HG03571 (cell line): ENCODE data around the gene TACC2.

Experiments used
- ATAC-seq: cut with Tn5 transposase; IDR thresholded peaks from one replicate; pipeline ENCODE4 v1.9.1; 2021; ENCODE audit not compliant: unreplicated experiment

Gene TACC2

DNA sequence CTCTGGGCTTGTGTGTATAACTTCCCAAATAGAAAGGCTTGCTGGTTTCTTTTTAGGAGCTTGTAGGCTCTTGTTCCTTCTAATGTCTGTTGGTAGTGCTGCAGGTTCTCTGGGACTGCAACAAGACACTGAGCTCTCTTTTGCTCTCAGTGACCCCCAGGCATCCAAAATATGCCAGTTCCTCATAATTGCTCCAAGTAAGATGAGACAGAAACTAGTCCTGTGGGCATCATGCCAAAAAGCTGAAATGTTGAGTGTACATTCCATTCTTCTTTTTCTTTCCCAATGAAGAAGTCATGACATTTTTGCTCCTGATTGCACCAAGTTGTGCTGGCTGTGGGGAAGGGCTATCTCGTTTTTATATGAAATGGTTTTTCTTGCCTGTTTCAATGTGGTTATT lies 275.0 kb downstream of the TACC2 start:
- no peak for ATAC-seq

DNA sequence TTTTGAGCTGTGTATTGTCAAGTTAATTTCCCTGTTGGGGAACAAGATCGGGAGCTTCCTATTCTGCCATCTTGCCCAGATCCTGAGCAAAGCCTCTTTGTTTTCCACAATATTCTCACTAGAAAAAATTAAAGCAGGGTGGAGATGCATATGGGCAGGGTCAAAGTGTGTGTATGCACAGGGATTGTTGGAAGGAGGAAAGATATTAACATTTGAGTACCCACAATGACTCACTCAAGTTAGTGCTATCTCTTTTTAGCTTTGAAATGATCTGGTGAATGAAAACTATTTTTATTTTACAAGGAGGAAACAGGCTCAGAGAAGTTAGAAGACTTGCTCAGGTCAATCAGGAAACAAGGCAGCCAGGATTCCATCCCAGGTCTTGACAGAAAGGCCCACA lies 275.5 kb downstream of the TACC2 start:
- ATAC-seq, result no peak

DNA sequence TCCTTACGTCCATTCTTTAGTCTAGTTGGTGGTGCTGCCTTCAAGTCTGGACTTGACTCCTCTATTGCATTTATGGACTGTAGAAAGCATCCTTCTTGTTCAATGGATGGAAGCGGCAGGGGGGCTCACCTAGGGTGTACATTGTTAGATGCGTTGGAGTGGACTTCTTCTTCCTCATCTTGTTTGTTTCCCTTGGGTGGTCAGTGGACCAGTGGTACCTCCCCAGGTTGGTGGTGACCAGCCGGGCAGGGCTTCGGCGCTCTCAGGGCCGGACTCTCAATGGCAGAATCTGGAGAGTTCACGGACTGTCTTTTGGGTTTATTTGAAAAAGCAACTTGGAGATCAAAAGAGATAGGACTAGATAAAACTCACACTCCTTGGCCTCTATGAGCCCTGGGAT lies 276.0 kb downstream of the TACC2 start:
- ATAC-seq, result no peak

DNA sequence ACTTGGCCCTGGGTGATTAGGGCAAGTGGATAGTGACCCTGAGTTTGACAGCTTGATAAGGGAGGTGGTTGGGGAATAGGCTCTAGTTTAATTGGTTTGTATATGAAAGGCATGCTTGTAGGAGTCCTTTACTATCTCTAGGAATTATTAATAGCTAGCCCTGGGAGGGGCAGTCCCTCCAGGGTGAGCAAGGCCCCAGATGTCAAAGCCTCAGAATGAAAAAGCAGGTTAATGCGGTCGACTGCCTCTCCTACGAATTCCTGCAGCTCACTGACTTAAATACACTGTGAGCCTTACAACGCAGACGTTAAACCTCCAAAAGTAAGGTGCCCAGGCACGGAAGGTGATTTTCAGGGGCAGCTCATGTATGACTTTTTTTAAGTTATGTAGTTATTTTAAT lies 276.9 kb downstream of the TACC2 start:
- no peak for ATAC-seq

DNA sequence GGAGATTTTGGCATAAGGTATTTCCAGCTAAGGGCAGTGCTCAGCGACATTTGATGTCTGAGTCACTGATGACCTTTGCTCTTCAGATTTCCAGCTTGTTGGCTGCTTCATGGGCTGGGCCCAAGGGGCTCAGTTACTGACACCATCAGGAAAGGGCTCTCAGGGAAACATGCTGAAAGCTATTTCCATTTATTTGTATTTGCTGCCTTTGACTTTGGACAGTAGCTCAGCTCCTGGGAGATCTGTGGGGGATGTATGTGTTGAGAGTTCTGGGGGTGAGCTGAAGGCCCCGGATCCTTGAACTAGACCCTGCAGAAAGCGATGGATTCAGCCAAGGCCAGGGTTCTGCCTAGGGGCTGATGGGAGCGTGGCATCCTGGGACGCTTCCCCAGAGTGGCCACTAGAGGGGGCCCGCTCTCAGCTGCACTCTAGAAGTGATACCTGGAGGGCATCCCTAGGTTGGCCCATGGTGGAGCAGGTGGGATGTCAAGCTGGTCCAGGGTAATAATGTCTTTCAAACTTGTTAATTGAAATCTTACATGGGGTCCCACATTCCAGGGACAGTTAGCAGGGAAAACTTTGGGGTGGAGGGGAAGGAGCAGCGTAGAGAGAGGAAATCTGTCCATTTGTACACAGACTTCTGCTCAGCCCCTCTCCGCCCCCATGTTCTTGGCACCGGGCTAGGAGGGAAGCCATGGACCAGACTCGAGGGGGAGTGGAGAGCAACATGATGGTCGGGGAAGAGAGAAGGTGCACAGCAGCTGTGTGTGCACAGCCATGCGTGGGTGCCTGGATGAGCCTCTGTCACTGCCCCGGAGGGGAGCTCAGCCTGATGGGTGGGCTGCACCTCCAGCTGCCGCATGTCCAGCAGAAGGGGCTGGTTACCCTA lies 279.1 kb downstream of the TACC2 start:
- ATAC-seq, result peak; percentile 81

DNA sequence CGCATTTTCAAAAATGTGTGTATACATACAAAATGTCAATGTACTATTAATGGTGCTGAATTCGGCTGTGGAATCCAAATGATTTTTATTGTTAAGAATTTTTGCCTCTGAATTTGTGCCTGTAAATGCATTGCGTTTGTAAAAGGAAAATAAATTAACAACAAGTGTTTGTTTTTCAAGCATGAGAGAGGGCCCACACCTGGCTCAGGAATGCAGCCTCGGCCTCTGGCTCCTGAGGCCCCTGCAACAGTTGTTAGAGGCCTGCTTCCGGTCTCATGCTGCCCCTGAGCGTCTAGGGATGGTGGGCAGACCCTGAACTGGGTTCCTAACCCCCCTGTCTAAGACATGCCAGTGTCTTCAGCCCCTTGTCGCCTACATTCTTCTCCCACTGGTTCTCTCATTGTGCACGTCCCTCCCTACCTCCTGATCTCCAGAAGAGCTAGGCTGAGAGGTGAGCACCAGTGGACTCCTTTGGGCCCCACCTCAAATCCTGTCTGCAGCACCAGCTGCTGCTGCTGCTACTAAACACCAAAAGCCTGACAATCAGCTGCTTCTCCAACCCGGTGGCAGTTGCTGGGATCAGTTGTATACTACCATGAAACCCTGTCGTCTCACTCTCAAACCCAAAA lies 280.2 kb downstream of the TACC2 start:
- ATAC-seq, result no peak

DNA sequence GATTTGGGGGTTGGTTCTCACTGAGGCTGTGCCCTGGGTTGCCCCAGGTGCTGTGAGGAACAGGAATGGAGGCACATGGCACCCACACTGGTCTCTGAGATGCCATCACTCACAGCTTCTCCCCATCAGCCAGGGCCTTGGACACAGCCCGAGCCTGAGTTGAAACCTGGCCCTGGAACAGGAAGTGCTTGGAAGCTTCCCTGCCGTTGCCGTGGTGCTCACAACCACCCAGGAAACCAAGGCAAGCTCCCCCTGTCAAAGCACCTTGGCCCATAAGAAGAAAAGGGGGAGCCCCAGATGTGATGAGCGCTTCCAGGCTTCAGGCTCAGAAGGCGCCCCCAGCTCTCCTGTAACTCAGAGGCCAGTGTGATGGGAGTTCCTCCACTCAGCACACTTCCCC lies 282.1 kb downstream of the TACC2 start, which contains the start of gene BTBD16:
BTBD16 (plus strand) TSS at position 221 of the 400 bp plus-strand sequence. CDS start 3,786 bp downstream, outside the sequence.
- ATAC-seq, result no peak

DNA sequence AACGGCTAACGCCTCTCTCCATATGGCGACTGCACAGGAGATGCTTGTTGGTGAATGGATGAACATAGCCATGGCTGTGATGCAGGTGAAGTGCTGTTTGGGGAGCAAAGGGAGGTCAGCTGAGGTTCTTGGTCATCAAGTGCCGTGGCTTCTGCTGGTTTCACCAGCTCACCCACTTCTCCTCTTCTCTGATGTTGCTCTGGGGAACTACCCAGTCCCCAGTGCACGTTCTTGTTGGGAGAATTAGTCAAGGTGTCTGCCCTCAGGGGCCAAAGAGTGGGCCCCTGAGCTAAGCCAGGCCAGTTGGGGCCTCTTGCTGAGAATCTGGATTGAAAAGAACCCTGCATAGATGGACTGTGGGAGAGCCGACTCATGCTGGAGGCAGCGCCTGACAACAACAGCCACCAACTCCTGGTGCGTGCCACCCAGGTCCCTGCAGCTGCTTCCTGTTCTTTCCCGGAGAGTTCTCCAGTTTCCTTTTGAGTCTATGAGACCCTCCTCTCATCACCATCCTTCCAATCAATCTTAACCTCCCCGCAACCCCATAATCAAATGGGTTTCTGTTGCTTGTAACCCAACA lies 285.1 kb downstream of the TACC2 start:
- ATAC-seq, result no peak

DNA sequence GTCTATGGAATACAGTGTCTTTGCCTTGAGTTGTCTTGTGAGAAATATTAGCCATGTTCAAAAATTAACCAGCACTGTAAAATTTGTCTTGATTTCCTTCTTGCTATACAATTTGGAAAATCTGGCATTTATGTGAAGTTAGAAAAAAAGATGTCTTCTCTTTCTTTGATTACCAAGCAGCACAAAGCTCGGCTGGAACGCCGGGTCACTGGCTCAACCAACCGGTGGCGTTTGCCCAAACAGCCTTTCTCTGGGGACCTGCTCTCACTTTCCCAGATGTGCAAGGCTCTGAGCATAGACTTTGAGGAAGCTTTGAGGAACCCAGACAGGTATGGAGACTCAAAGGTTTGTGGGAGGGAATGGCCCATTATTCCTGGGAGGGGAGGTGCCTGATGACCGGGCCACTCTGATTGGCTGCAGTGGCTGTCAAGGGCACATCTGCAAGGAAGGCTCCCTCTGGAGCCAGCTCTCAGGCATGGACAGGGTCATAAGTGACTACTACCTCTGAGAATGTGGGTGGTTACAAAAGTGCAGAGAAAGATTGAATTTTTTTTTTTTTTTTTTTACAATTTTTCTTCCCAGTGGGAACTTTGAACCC lies 287.7 kb downstream of the TACC2 start:
- ATAC-seq, result no peak

DNA sequence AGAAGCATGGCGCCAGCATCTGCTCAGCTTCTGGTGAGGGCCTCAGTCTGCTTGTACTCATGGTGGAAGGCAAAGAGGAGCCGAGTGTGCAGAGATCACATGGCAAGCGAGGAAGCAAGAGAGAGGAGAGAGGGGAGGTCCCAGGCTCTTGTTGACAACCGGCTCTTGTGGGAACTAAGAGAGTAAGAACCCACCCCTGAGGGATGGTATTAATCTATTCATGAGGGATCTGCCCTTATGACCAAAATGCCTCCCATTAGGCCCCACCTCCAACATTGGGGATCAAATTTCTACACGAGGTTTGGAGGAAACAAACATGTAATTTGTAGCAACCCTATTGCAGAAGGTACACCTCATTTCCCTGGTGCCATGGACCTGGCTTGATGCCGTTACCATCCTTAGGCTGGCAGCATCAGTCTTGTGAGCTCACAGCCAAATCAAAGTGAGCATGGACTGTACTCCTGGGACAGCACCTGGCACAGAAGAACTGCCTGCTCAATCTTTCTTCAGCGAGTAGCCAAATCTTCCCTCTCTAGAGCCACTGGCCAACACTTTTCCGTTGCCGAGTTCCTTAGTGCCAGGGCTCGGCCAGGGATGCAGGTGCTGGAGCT lies 288.7 kb downstream of the TACC2 start:
- ATAC-seq, result no peak

DNA sequence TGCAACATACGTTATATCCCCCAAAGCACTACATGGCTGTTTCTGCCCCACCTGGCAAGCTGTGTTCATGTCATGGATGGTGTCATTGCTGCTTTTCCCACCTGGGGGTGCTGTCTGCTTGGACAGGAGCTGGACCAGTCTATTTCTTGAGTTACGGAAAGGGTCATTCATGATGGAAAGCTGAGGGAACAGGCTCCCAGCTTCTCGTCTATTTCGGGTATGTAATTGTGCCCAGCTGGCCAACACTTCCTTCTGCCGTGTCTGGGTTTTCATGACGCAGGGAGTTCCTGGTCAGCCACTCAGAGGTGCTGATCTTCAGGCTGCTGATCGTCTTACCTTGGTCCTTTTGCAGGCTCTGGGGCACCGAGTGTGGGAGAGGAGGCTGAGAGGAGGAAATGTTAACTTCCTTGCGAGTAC lies 290.8 kb downstream of the TACC2 start:
- no peak for ATAC-seq

DNA sequence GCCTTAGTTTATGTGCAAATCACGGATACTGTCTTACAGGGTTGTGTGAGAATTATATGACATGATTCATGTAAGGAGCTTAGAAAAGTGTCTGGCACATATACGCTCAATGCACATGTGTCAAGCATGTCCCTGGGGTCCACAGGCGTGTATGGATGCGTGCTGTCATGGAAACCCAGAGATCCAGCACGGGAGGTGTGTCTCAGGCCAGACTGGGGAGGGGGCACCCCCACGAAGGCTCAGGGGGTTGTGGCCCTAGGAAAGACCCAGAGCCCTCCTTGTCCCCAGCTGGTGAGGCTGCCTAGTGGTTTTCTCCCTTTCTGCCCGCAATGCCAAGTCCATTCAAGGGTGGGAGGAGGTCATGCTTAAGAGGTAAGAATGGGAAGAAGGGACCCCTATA lies 291.2 kb downstream of the TACC2 start:
- ATAC-seq, result no peak

DNA sequence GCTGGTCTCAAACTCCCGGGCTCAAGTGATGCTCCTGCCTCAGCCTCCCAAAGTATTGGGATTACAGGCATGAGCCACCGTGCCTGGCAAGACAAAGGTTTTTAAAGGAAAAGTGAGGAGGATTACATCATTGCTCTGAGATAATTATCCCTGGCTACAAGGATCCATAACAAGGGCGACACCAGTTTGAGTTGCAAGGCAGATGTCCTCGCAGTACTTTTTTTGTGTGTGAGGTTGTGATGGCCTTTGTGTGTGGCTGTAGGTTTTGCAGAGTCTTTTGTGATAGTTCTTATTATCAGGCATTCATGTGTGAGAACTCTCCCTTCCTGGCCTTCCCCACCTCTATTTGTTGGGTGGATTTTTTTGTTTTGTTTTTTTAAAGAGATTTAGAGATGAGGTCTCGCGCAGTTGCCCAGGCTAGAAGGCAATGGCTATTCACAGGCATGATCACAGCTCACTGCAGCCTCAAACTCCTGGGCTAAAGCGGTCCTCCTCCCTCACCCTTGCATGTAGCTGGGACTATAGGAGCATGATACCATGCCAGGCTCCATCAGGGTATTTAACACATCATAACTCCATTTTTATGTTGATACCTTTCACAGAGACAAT lies 292.2 kb downstream of the TACC2 start:
- no peak for ATAC-seq

DNA sequence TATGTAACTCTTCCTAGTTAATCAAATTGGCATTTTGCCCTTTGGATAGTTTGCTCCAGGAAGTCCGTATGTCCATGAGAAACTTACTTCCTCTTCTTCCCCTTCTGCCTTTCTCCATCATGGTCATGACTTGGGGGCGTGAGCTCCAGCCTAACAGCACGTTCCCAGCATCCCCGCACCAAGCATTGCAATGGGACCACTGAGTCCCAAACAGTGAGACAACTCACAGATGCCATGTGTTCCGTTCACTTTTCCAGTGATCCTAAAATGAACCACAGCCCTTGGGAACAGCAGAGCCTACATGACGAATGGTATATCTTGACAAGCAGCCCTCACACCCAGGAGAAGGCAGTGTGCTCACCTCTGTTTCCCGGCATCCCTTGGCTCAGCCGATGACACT lies 292.8 kb downstream of the TACC2 start:
- ATAC-seq, result no peak

DNA sequence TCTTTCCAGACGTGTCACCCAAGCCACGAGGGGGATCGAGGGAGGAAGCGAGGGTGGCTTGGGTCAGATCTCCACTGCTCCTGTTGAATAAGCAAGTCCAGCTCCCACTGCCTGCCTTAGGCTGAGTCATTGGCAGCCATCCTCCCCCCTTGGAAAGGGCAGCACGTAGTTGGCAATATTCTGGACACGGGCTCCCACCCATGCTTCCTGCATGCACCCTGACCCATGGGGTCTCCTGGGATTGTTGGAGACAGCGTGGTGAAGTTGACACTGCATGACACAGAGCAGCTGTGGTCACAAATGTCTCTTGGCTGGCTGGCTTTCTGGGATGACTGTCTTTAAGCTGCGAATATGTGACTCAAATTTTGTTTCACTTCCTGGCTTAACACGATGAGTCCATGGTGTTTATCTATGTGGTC lies 293.3 kb downstream of the TACC2 start:
- no peak for ATAC-seq

DNA sequence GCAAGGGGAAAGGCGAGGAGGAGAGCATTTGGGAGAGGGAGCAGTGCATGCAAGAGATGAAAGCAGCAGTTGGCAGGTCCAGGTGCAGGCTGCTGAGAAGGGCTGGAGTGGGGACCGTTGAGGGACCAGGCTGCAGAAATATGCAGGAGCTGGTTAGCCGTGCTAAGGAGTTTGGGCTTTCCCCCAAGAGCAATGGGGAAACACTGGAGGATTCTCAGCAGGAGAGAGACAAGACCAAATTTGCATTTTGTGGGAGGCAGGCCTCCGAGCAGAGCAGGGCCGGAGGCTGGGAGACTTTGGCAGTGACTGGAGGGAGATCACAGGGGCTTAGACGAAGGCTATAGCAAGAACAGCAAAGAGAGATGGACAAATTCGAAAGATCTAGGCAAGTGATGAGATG lies 293.9 kb downstream of the TACC2 start:
- no peak for ATAC-seq

DNA sequence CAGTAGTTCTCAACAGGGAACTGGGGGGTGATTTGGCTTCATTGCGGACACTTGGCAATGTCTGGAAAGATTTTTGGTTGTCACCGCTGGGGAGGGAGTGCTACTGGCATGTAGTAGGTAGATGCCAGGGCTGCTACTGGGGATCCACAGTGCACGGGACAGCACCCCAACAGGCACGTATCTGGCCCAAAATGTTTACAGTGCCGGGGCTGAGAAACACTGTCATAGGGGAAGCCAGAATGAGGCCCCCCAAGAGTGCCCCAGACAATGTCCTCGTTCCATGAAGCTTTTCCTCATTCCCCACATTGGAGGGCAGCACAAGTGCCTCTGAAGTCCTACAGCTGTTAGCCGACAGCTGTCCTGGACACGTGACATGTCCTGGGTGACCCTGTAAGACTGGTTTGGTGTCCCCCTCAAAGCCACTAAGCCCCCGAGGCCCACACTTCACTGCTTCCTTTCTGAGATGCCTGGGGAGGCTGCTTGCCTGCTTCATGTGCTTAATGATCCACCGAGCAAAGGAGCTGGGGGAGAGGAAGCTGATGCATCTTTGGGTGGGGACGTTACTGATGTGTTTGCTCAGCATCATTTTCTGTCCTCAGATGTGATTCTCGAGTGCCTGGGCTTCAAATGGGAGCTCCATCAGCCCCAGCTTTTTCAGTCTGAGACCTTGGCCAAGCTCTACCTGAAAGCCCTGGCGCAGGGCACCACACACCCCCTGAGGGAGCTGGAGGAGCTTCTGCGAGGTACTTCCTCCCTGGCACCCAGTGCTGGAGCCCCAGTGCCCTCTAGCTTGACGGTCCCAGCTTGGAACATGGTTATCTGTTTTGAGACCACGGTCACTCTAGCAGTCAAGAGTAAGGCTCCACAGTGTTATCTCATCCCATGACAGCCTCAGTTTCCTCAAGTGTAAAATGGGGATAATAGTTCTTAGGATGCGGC lies 296.8 kb downstream of the TACC2 start:
- ATAC-seq, result no peak

DNA sequence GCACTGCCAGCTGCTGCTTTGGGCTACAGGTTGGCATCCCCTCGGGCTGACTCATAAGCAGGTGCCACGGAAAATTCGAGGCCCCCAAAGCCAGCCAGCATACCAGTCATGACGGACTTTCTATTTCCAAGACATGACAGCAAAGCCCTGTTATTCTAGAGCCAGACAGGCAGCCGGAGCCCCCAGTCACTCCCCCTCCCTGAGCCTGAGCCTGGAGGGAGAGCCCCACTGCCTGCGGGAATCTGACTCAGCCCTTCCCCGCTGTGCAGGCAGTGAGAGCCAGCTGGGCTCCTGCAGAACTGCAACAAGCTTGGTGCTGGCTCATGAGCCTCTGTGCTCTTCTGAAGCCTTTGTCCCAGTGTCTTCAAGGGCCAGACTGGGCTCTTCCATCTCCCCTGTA lies 297.9 kb downstream of the TACC2 start:
- ATAC-seq, result no peak

DNA sequence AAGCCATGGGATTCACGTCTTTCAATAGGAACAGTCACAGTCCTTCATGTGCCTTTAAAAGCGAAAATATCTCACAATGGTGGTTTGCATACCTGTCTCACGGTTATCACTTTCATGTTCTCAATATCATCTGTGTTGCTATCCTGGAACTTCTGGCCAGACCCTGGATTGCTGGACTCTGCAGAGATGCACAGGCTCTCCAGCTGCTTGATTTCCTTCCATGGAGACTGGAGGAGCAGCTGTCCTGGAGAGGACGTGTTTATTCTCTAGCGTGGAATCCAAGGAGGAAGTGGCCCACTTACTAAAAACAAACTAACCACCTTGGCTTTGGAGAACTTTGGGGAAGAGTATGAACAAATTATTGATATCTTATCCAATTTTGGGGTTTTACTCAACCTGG lies 298.6 kb downstream of the TACC2 start:
- ATAC-seq, result no peak

DNA sequence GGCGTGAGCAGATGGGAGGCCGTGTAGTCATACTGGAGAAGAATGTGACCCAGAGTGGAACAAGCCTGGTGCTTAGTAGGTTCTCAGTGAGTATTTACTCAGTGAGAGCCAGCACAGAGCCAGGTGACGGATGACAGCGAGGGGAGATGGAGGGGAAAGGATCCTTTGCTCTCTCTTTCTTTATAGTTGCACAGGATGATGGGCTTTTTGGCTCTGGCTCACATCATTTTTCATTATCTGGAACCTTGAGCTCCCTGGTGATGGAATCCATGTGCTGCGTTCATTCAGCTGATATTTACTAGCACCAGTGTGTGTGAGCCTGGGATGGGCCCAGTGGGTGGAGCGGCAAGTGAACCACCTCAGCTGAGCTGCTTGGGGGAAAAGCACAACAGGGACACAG lies 299.3 kb downstream of the TACC2 start:
- ATAC-seq, result no peak
